Neural progenitor cell (in vitro differentiated cells): Measurements from ENCODE around the gene LBH. TPM values are rescaled to one million over a fixed set of nuclear protein-coding genes. Genes with fewer than 3 reads are reported as not detected.

Experiments
- DNase-seq: peaks from one replicate; pipeline ENCODE4 v3.0.0-alpha.2; 2016; ENCODE audit warnings: low spot score
- H2AFZ ChIP-seq: fragments of 200-600 bp; sonication (generic); replicated peaks from 2 replicates; pipeline ENCODE4 v1.6.1; 2016; ENCODE audit warnings: antibody characterized with exemption
- H3F3A ChIP-seq: fragments of 200-600 bp; sonication (generic); 2 replicates; pipeline ENCODE4 v1.6.1; 2016; ENCODE audit warnings: antibody characterized with exemption, low read depth
- H3K27ac ChIP-seq: fragments of 200-600 bp; sonication (generic); 2 replicates; pipeline ENCODE4 v1.5.1; 2016; ENCODE audit warnings: mild to moderate bottlenecking
- H3K27me3 ChIP-seq: fragments of 200-600 bp; sonication (generic); 2 replicates; pipeline ENCODE4 v1.6.1; 2016; ENCODE audit warnings: mild to moderate bottlenecking, moderate library complexity
- H3K36me3 ChIP-seq: fragments of 200-600 bp; sonication (generic); 2 replicates; pipeline ENCODE4 v1.5.1; 2016
- H3K4me1 ChIP-seq: fragments of 200-600 bp; sonication (generic); 2 replicates; pipeline ENCODE4 v1.6.1; 2016; ENCODE audit warnings: mixed run types
- H3K4me2 ChIP-seq: fragments of 200-600 bp; sonication (generic); 2 replicates; pipeline ENCODE4 v1.6.1; 2016
- H3K4me3 ChIP-seq: fragments of 200-600 bp; sonication (generic); 2 replicates; pipeline ENCODE4 v1.5.1; 2016
- H3K79me2 ChIP-seq: fragments of 200-600 bp; sonication (generic); 2 replicates; pipeline ENCODE4 v1.6.1; 2016; ENCODE audit warnings: low read depth
- H3K9ac ChIP-seq: fragments of 200-600 bp; sonication (generic); 2 replicates; pipeline ENCODE4 v1.6.1; 2016
- H3K9me3 ChIP-seq: fragments of 200-600 bp; sonication (generic); 2 replicates; pipeline ENCODE4 v1.5.1; 2016; ENCODE audit warnings: low read depth
- H4K20me1 ChIP-seq: fragments of 200-600 bp; sonication (generic); 2 replicates; pipeline ENCODE4 v1.6.1; 2016; ENCODE audit warnings: low read depth
- H3K27ac Mint-ChIP-seq: 3 replicates; pipeline ENCODE4 v1.8.0; 2021; ENCODE audit warnings: mixed read lengths
- H3K27me3 Mint-ChIP-seq: 2 replicates; pipeline ENCODE4 v1.8.0; 2022; ENCODE audit warnings: low read depth, mild to moderate bottlenecking, inconsistent platforms, moderate library complexity, mixed read lengths; ENCODE audit not compliant: insufficient read depth
- H3K36me3 Mint-ChIP-seq: 3 replicates; pipeline ENCODE4 v1.8.0; 2021; ENCODE audit warnings: mixed read lengths
- H3K4me1 Mint-ChIP-seq: 3 replicates; pipeline ENCODE4 v1.8.0; 2021; ENCODE audit warnings: mixed read lengths
- H3K4me3 Mint-ChIP-seq: 3 replicates; pipeline ENCODE4 v1.8.0; 2021; ENCODE audit warnings: mild to moderate bottlenecking, moderate library complexity, mixed read lengths
- H3K9me3 Mint-ChIP-seq: 3 replicates; pipeline ENCODE4 v1.8.0; 2020; ENCODE audit warnings: mixed read lengths
- CTCF ChIP-seq: fragments of 200-600 bp; sonication (generic); IDR thresholded peaks from 2 replicates; pipeline ENCODE4 v1.5.1; 2017; ENCODE audit warnings: antibody characterized with exemption, mild to moderate bottlenecking
- EZH2 ChIP-seq: fragments of 200-600 bp; sonication (generic); IDR thresholded peaks from 2 replicates; pipeline ENCODE4 v1.6.1; 2017; ENCODE audit warnings: antibody characterized with exemption, mild to moderate bottlenecking, moderate library complexity
- EZH2phosphoT487 ChIP-seq: fragments of 200-600 bp; sonication (generic); IDR thresholded peaks from 2 replicates; pipeline ENCODE4 v1.6.1; 2017; ENCODE audit warnings: antibody characterized with exemption
- total RNA-seq: library from RNA; depleted of rRNA; stranded (reverse); fragments of >200 nt; gene quantifications from 2 replicates; pipeline ENCODE4 v1.2.3, GENCODE V29; 2015; ENCODE audit warnings: low replicate concordance

Gene LBH
- total RNA-seq, 1 donor from 2014 or later, result 4.2 TPM

- H3K27ac Mint-ChIP-seq, result no peak overlapping the region
- no peaks in the 10 kb centered on the region for H3K27me3 ChIP-seq
- peaks cover 5% of the 10 kb centered on the region for H3F3A ChIP-seq
- no peak overlapping the region for H3K27ac ChIP-seq
- no peak overlapping the region for H2AFZ ChIP-seq
- peaks cover 5% of the 10 kb centered on the region for H3K9me3 Mint-ChIP-seq
- no peak overlapping the region for H3K4me2 ChIP-seq
- no peaks in the 10 kb centered on the region for H3K36me3 ChIP-seq
- H3K4me3 Mint-ChIP-seq, result no peak overlapping the region
- H3K4me1 Mint-ChIP-seq, result peaks cover 20% of the 10 kb centered on the region
- DNase-seq, result no peak
- H3K9me3 ChIP-seq, result no peaks in the 10 kb centered on the region
- no peaks in the 10 kb centered on the region for H3K79me2 ChIP-seq
- no peak overlapping the region for H3K4me3 ChIP-seq
- peaks cover 3% of the 10 kb centered on the region for H3K36me3 Mint-ChIP-seq
- TF ChIP-seq EZH2 (no peak), EZH2phosphoT487 (no peak), CTCF (no peak)
- H3K4me1 ChIP-seq, result peaks cover 25% of the 10 kb centered on the region
- peaks cover 2% of the 10 kb centered on the region for H3K27me3 Mint-ChIP-seq
- no peak overlapping the region for H3K9ac ChIP-seq
- no peaks in the 10 kb centered on the region for H4K20me1 ChIP-seq
Measured at GRCh38 chr2:30250421-30250820, 19.1 kb downstream of the LBH start.

- Histone ChIP-seq H3K4me3 (no peak overlapping the region), H3K27me3 (no peaks in the 10 kb centered on the region), H4K20me1 (no peaks in the 10 kb centered on the region), H2AFZ (no peak overlapping the region), H3K9ac (no peak overlapping the region), H3K9me3 (no peaks in the 10 kb centered on the region), H3K36me3 (no peaks in the 10 kb centered on the region), H3K27ac (no peak overlapping the region), H3F3A (peaks cover 5% of the 10 kb centered on the region), H3K4me1 (peaks cover 33% of the 10 kb centered on the region), H3K4me2 (no peak overlapping the region), H3K79me2 (no peaks in the 10 kb centered on the region)
- Mint-ChIP-seq H3K4me3 (no peak overlapping the region), H3K36me3 (peaks cover 8% of the 10 kb centered on the region), H3K27ac (no peak overlapping the region), H3K4me1 (peaks cover 24% of the 10 kb centered on the region), H3K9me3 (no peaks in the 10 kb centered on the region), H3K27me3 (peaks cover 3% of the 10 kb centered on the region)
- no peak for TF ChIP-seq CTCF
- TF ChIP-seq EZH2phosphoT487, result no peak
- no peak for TF ChIP-seq EZH2
- DNase-seq, result no peak
Measured at GRCh38 chr2:30252723-30253701, 21.7 kb downstream of the LBH start.

GRCh38 chr2:30253873-30254684 lies 22.7 kb downstream of the LBH start:
- Mint-ChIP-seq H3K9me3 (no peaks in the 10 kb centered on the region), H3K4me1 (peaks cover 16% of the 10 kb centered on the region), H3K4me3 (no peak overlapping the region), H3K27ac (no peak overlapping the region), H3K27me3 (peaks cover 4% of the 10 kb centered on the region), H3K36me3 (peaks cover 13% of the 10 kb centered on the region)
- Histone ChIP-seq H3K9ac (no peak overlapping the region), H3K4me2 (no peak overlapping the region), H3F3A (peaks cover under 1% of the 10 kb centered on the region), H4K20me1 (no peaks in the 10 kb centered on the region), H3K36me3 (no peaks in the 10 kb centered on the region), H3K9me3 (no peaks in the 10 kb centered on the region), H2AFZ (no peak overlapping the region), H3K4me3 (no peak overlapping the region), H3K27ac (no peak overlapping the region), H3K4me1 (peaks cover 27% of the 10 kb centered on the region), H3K79me2 (no peaks in the 10 kb centered on the region), H3K27me3 (no peaks in the 10 kb centered on the region)
- TF ChIP-seq EZH2phosphoT487 (no peak), EZH2 (no peak), CTCF (no peak)
- DNase-seq, result no peak
